GM19193 (cell line): ENCODE measurements around the gene ANKRD13B.

ENCODE experiments used
- POLR2A ChIP-seq: IDR thresholded peaks from 4 replicates; pipeline ENCODE4 v1.6.1; 2011; ENCODE audit not compliant: insufficient read depth, insufficient read length; ENCODE audit errors: extremely low read depth

ANKRD13B gene

DNA sequence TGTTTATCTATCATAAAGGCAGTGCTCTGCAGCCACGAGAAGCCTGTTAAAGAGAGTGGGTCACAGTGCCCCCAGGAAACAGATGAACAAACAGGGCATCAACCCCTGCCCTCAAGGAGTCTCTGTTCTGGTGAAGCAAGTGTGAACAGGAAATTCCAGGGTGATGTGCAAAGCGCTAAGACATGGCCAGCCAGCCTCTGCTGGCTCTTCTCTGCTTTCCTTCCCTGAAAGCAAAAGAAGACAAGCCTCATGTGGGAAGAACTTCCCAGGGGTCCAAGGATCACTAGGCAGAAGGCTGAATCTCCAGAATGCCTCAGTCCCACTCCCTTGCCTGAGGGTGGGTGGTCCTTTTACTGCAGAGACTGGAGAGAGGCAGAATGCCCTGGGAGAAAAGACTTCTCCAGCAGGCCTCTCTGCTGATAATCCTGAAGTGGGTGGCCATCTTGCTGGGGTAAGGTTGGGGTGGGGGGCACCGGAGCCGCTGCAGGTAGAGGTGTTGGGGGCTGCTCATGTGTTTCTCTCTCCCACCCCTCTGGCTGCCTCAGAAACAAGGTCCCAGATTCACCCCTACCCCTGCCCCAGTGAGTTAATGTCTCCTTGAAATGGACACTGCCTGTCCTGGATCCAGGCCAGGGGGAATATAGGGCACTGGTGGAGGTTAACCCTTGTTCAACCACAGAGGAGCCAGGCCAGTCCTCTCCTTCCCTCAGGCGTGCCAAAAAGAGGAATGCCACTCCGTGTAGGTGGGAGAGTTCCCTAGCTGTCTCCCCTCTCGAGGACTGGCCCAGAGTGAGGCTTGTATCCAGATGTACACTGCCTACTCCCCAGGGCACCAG is 2.4 kb downstream of the ANKRD13B start:
- no peak for TF ChIP-seq POLR2A

DNA sequence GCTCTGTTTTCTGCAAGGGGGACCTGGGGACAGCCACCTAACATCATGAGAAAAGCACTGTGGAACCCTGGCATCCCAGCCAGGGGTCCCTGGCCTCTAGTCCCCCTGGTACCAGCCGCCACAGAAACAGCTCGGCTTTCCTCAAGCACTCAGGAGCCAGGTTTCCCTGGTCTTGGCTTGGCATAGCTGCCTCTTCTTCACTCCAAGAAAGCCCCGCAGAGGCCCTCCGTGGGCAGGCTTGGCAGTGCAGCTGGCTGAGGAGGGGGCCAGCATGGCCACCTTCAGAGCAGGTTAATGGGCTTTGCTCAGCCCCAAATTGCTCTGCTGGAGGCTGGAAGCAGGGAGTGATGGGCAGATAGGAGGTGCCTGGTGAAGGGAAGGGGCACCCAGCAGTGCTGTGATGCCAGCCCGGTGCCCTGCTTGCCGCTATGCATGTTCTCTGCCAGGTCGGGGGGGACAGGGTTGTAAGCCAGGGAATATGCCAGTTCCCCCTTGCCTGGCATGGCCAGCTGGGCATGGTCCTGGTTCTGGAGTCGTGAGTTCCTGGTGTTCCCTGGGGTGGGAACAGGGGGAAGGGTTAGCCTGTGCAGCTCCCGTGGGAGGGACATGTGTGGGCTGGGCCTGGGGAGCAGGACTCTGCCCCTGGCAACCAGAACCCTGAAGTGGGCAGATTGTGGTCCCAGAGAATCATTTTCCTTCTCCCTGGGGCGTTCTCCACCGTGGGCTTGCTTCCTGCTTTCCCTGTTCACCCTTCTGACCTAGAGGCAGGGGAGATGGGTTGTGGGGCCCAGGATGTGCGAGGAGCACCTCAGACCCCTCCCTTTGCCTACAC is 3.2 kb downstream of the ANKRD13B start:
- TF ChIP-seq POLR2A = no peak

DNA sequence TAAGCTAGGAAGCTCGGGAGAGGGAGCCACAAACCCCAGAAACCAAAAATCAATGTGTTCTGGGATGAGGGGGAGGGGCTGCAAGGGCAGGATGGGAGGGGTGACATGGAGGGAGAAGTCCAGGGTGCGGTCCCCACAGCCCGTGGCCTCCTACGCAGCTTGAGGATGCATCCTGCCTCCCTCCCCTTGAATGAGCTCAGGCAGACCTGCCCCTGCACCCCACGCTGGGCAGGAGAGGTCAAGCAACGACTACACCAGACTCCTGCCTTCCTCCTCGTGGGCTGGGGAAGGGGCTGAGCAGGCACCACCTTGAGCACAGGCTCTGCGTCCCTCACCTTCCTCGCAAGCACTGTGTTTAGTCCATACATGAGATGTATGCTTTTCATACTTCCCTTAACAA is 3.9 kb downstream of the ANKRD13B start:
- TF ChIP-seq POLR2A = no peak

DNA sequence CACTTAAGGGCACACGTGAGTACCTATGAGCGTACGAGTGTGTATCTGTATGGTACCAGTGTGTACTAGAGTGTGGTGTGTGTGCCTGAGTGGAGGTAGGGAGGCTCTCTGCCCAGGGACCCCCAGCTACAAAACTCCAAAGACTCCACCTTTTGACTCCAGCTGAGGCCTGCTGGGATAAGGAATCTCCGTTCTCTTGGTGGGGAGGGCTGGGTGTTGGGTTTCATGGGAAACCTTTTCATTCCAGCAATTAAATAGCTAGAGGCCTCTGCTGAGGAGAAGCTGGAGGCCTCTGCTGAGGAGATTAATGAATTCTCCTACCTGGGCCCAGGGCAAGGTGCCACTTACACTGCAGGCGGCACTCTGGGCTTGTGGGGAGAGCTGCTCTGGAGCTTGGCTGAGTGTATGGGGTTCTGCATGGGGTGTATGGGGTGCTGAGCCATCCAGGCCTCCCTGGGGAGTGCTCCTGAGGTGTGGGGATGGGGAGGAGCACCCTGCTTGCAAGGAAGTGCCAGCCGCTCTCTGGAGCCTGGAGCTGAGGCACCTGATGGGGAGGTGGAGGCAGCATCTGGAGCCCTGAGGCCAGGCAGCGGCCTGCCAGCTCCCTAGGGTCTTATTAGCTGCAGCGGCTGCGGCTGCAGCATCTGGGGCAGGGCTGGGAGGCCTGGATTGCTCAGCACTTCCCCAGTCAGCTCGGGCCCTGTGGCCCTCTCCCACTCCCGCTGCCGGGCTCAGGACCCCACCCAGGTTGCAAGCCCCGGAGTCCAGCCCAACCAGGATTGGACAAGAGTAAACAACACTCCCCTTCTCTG is 4.6 kb downstream of the ANKRD13B start:
- no peak for TF ChIP-seq POLR2A

DNA sequence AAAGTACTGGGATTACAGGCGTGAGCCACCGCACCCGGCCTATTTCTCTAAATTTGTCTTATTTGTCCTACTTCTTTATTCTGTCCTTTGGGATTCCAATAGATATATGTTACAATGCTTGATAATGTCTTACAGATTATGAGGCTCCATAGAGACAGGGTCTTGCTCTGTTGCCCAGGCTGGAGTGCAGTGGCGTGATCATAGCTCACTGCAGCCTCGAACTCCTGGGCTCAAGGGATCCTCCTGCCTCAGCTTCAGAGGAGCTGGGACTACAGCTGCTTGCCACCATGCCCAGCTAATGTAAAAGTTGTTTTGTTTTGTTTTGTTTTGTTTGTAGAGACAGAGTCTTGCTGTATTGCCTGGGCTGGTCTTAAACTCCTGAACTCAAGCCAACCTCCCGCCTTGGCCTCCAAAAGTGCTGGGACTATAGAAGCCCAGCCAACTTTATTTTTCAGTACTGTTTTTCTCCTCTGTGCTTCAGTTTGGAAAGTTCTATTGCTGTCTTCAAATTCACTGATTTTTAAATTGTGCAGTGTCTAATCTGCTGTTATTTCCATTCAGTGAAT is 10.3 kb downstream of the ANKRD13B start:
- TF ChIP-seq POLR2A = no peak

DNA sequence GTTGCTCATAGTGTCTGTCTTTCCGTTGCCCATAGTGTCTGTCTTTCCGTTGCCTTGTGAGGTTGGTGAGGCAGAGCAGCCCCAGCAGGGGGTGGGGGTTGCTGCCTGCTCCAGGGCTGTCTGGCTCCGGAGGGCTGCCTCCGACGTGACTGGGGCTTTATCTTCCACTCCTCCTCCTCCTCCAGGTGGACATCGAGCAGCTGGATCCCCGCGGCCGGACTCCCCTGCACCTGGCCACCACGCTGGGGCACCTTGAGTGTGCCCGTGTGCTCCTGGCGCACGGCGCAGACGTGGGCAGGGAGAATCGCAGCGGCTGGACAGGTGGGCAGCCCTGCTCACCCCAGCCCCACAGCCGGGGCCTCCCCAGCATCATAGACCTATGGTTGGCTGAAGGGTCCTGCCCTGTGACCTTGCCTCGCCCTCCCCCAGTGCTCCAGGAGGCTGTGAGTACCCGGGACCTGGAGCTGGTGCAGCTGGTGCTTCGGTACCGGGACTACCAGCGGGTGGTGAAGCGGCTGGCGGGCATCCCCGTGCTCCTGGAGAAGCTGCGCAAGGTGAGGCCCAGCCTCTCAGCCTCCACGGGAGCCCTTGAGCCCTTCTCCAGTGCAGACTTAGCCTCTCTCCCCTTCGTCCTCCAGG is 14.7 kb downstream of the ANKRD13B start:
- TF ChIP-seq POLR2A = no peak

DNA sequence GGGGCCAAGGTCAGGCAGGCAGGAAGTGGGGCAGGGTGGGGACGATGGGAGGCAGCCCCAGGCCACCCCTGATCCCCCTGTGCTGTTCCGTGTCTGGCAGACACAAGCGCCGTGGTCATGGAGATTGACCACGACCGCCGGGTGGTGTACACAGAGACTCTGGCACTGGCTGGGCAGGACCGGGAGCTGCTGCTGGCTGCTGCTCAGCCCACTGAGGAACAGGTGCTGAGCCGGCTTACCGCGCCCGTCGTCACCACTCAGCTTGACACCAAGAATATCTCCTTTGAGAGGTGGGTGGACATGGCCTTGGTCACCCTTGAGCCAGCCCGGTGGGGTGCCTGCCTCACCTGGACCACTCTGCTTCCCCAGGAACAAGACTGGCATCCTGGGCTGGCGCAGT is 16.1 kb downstream of the ANKRD13B start:
- no peak for TF ChIP-seq POLR2A

DNA sequence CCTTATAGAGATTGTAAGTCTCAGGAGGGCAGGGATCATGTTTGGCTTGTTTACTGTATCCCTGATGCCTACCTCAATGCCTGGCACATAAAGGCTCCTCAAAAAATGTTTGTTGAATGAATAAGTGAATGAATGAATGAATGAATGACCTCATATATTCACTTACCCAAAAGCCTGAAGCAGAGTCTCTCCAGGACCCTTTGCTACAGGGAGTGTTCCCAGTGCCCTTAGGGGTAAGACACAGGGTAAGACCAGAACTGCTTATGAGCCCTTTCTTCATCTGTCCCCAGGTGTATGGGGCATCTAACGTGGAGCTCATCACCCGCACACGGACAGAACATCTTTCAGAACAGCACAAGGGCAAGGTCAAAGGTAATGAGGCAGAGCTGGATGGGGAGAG is 17.5 kb downstream of the ANKRD13B start:
- no peak for TF ChIP-seq POLR2A

DNA sequence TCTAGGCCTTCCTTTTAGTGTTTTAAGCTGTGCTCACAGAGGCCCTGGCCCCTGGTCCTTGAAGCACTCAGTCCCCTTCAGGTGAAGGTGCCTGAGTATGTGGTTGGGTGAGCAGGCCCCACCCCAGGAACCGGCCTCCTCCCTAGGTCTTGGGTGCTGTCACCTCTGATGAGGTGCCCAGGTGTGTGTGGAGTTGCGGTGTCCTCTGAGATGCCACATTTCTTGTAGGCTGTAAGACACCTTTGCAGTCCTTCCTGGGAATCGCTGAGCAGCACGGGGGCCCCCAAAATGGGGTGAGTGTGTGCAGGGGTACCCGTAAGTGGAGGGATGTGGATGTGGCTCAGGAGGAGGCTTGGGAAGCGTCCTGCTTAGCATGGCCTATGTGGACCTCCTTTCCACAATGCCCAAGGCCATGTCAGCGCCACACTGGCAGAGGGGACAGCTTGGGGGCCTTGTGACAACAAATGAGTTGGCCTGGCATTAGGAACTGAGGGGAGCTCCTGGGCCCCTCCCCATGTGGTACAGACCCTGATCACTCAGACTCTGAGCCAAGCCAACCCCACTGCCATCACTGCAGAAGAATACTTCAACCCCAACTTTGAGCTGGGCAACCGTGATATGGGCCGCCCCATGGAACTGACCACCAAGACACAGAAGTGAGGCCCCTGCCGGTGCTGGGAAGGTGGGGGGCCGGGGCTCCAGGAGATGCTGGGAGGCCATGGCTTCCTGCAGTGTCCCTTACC is 18.6 kb downstream of the ANKRD13B start:
- no peak for TF ChIP-seq POLR2A

DNA sequence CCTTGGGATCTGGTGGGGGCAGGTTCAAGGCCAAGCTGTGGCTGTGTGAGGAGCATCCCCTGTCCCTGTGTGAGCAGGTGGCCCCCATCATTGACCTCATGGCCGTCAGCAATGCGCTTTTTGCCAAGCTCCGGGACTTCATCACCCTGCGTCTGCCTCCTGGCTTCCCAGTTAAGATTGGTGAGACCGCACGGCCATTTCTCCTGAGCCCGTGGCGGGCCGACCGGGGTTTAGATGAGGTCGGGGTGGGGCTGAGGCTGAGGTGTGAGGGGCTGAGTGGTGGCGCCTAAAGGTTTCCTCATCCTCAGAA is 19.1 kb downstream of the ANKRD13B start:
- TF ChIP-seq POLR2A = no peak

DNA sequence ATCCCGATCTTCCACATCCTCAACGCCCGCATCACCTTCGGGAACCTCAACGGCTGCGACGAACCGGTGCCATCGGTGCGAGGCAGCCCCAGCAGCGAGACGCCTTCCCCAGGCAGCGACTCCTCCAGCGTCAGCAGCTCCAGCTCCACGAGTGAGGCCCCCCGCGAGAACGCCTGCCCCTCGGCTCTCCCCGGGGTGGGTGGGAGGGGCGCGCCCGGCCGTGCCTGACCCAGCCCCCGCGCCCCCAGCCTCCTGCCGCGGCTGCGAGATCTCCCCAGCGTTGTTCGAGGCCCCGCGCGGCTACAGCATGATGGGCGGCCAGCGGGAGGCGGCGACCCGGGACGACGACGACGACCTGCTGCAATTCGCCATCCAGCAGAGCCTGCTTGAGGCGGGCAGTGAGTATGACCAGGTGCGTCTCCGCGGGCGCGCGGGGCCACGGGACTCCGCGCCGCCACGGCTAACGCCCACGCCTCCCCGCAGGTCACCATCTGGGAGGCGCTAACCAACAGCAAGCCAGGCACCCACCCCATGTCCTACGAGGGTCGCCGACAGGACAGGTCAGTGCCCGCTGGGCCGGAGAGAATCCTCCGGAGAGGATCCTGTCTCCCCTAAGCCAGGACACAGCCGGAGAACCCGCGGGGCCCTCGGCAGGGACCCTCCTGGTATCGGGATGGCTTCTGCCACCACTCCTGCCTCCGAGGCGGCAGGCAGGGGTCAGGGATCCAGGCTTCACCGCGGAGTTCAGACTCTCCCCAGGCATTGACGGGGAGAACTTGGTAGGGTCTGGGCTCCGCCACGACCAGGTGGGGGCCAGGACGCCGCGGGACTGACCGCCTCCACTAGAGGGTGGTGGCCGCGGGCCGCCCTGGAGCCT is 19.7 kb downstream of the ANKRD13B start:
- no peak for TF ChIP-seq POLR2A

DNA sequence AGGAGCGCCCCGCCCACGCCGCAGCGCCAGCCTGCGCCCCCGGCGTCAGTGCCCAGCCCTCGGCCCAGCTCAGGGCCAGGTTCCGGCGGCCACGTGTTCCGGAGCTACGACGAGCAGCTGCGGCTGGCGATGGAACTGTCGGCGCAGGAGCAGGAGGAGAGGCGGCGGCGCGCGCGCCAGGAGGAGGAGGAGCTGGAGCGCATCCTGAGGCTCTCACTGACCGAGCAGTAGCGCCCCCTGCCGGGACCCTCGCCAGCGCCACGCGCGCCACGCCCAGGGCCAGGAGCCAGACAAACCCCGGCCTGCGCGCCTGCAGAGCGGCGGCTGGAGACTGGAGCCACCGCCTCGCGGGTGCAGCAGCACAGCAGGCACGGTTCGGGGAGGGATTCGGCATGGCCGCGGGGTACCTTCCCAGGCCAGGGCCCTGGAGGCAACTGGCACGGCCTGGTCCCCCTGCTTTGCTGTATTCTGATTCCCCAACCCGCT is 20.5 kb downstream of the ANKRD13B start:
- no peak for TF ChIP-seq POLR2A

DNA sequence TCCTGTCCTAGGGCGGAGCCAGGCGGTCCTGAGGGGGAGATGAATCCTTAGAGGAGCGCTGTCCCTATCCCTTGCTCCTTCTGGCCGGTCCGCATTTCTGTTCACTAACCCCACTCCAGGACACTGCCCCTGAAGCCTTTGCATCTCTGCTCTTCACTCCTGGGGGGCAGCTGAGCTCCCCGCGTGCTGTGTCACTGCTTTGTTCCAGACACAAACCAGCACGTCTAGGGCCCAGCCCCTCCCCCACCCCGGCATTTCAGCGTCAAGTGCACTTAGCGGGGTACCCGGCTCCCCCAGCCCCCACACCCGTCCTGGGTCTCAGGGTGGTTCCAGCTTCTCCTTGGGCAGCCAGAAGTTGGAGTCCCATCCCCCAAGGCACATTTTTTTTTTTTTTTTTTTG is 20.9 kb downstream of the ANKRD13B start:
- no peak for TF ChIP-seq POLR2A
